Mucosa of descending colon (tissue), 3 donors: Measurements from ENCODE around the gene SEC62. TPM values are rescaled to one million over a fixed set of nuclear protein-coding genes. Genes with fewer than 3 reads are reported as not detected.
A peak's percentile ranks its signal among the peaks of the same experiment; 100 is the strongest.

Experiments
- ATAC-seq: fragments of 200-7000 bp; cut with Tn5 transposase; one replicate; pipeline ENCODE4 v1.9.1; 2020; ENCODE audit warnings: mild to moderate bottlenecking, moderate library complexity
- DNase-seq, 3 donors: peaks; one replicate each; pipeline ENCODE4 v3.0.0-alpha.2; 2020
- H3K36me3 ChIP-seq: fragments of 200-600 bp; one replicate; pipeline ENCODE4 v1.8.0; 2021; ENCODE audit warnings: low read depth, mild to moderate bottlenecking
- H3K4me1 ChIP-seq: fragments of 200-600 bp; one replicate; pipeline ENCODE4 v1.8.0; 2021; ENCODE audit warnings: low read depth, mild to moderate bottlenecking
- H3K4me3 ChIP-seq: fragments of 200-600 bp; one replicate; pipeline ENCODE4 v1.8.0; 2021; ENCODE audit warnings: mild to moderate bottlenecking
- H3K9me3 ChIP-seq: fragments of 200-600 bp; one replicate; pipeline ENCODE4 v1.8.0; 2021; ENCODE audit warnings: mild to moderate bottlenecking
- intact Hi-C, 2 donors: fragments of 100-400 bp; cut with DNase I in 1 of 2; cut with micrococcal nuclease in 1 of 2; formaldehyde crosslinking; loops; one replicate each; pipeline versions ENCODE4 v1.11.0 to v1.11.1; 2022; cut with DNase I, micrococcal nuclease
- total RNA-seq, 3 donors: library from RNA; stranded (reverse); fragmentation: NEBNext Ultra II Directional in 2 of 3; extraction: Animal tissue kit (Norgen Biotek cat#: 25700) in 2 of 3; gene quantifications; one replicate each; pipeline versions ENCODE4 v1.2.1 to v1.2.4, GENCODE V29; 2021 to 2023
- TF ChIP-seq, protein P1 (sequence below): fragments of 200-600 bp; IDR thresholded peaks from one replicate; pipeline ENCODE4 v1.8.0; 2022; ENCODE audit warnings: antibody characterized with exemption, mild to moderate bottlenecking
- donor health status: DM: no; HTN: no; CAD: no; lungs with moderate emphysema.
- donor health status: DM: no; HTN: no; CAD: no.
- donor health status: DM: no; HTN: yes; CAD: no.

Gene SEC62
- total RNA-seq, 3 donors from 2014 or later: 83.2 to 166 (median 85.9) TPM

GRCh38 chr3:170023165-170023564 is 56.6 kb downstream of the SEC62 start:
- TF ChIP-seq, protein P1, sequence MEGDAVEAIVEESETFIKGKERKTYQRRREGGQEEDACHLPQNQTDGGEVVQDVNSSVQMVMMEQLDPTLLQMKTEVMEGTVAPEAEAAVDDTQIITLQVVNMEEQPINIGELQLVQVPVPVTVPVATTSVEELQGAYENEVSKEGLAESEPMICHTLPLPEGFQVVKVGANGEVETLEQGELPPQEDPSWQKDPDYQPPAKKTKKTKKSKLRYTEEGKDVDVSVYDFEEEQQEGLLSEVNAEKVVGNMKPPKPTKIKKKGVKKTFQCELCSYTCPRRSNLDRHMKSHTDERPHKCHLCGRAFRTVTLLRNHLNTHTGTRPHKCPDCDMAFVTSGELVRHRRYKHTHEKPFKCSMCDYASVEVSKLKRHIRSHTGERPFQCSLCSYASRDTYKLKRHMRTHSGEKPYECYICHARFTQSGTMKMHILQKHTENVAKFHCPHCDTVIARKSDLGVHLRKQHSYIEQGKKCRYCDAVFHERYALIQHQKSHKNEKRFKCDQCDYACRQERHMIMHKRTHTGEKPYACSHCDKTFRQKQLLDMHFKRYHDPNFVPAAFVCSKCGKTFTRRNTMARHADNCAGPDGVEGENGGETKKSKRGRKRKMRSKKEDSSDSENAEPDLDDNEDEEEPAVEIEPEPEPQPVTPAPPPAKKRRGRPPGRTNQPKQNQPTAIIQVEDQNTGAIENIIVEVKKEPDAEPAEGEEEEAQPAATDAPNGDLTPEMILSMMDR: no peak
- H3K9me3 ChIP-seq: no peaks in the 10 kb centered on the region
- peak; percentile 96 for ATAC-seq
- no peak for DNase-seq
- intact Hi-C loops: no loop called here
- H3K4me3 ChIP-seq: no peak overlapping the region
- no peaks in the 10 kb centered on the region for H3K36me3 ChIP-seq
- H3K4me1 ChIP-seq: no peaks in the 10 kb centered on the region

DNA sequence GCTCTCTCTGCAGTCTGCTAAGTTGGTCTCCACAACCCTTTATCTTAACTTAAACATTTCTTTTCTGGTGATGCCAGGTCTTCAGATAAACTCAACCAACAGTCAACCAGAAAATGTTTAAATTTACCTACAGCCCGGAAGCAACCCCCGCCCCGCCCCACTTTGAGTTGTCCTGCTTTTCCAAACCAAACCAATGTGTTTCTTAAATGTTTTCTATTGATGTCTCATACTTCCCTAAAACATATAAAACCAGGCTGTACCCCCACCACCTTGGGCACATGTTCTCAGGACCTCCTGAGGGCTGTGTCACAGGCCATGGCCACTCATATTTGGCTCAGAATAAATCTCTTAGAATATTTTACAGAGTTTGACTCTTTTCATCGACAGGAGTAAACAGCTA is 58.0 kb downstream of the SEC62 start:
- H3K36me3 ChIP-seq: no peaks in the 10 kb centered on the region
- ATAC-seq (no peak), DNase-seq (no peak)
- intact Hi-C loops: no loop called here
- no peaks in the 10 kb centered on the region for H3K4me1 ChIP-seq
- H3K9me3 ChIP-seq: no peaks in the 10 kb centered on the region
- TF ChIP-seq, protein P1: no peak
- no peak overlapping the region for H3K4me3 ChIP-seq

DNA sequence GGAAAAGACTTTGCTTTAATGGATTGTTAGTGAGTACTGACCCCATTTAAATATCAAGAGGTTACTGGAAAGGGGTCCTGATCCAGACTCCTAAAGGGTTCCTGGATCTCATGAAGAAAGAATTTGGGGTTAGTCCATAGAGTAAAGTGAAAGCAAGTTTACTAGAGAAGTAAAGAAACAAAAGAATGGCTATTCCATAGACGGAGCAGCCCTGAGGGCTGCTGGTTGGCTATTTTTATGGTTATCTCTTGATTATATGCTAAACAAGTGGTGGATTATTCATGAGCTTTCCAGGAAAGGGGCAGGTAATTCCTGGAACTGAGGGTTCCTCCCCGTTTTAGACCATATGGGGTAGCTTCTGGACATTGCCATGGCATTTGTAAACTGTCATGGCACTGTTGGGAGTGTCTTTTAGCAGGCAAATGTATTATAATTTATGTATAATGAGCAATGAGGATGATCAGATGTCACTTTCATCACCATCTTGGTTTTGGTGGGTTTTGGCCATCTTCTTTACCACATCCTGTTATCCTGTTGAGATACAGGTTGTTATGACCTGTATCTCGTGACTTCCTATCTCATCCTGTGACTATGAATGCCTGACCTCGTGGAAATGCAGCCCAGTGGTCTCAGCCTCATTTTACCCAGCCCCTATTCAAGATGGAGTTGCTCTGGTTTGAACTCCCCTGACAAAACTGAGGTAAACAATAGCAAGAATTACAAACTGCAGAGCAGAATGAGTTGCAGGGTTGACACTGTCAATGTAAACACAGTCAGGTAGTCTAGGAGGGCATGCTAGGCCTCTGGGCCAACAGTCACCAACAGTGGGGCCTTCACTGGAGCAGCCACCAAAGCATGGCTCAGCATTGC is 60.9 kb downstream of the SEC62 start:
- no peak for DNase-seq
- TF ChIP-seq, protein P1: no peak
- no peaks in the 10 kb centered on the region for H3K4me1 ChIP-seq
- intact Hi-C loops: no loop called here
- no peaks in the 10 kb centered on the region for H3K36me3 ChIP-seq
- ATAC-seq: no peak
- no peak overlapping the region for H3K4me3 ChIP-seq
- H3K9me3 ChIP-seq: no peaks in the 10 kb centered on the region

DNA sequence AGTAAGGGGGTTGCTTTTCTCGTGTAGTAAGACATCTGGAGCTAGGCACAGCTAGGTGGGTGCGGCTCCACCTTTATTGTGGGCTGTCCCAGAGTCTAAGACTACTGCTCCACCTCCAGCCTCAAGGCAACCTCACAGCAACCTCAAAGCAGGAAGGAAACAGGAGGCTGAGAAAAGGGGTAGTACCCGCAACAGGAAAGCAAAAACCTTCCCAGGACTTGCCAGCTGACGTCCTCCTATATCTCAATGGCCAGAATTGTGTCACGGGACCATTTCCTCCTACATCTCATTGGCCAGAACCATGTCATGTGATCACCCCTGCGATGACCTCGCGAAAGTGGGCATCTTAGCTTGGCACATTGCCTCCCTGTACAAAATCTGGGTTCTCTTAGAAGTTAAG is 66.9 kb downstream of the SEC62 start:
- peaks cover 17% of the 10 kb centered on the region for H3K4me1 ChIP-seq
- no peaks in the 10 kb centered on the region for H3K9me3 ChIP-seq
- intact Hi-C loops: no loop called here
- ATAC-seq (peak; percentile 54), DNase-seq (peak; percentile 57 to 69 (median 58))
- TF ChIP-seq, protein P1: no peak
- no peaks in the 10 kb centered on the region for H3K36me3 ChIP-seq
- H3K4me3 ChIP-seq: no peak overlapping the region

DNA sequence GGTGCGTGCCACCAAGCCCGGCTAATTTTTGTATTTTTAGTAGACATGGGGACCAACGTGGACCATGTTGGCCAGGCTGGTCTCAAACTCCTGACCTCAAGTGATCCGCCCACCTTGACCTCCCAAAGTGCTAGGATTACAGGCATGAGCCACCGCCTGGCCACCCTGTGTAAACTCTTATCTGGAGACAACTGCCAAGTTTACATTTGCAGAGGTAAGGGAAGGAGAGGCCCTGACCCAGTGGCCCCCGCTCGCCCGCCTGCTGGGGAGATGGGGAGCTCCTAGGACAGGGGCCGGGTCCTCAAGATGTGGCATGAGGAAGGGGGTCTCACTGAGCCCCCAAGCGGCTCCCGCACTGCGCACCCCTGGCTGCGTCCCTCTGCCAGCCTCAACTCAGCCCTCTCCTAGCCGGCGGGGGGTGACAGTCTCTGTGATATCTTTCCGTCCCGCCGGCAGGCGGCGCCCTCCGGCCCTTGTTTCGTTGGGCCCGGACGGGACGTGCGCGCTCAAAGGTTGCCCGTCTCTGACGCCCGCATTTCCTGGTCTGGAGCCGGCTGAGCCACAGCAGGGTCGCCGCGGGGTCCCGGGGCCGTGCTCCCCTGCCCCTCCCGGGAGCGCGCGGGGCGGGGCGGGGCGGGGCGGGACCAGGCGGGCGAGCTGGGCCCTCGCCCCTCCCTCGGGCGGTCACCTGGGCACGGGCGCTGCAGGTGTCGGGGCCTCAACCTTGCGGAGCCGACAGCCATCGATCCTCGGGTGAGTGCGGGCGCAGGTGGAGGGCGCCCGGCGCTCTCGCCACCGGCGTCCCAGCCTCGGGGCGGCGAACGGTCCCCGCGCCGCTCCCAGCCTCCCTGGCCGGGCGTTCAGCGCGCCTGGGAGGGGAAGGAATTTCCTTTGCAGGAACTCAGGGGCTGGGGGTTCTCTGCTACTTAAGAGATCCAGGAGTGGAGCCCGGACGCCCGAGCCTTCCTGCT is 71.1 kb downstream of the SEC62 start, which contains the start of gene GPR160:
GPR160 (plus strand) TSS at position 533 of the 971 bp plus-strand sequence. CDS start 45,978 bp downstream, outside the sequence.
- no peaks in the 10 kb centered on the region for H3K9me3 ChIP-seq
- TF ChIP-seq, protein P1: peak; percentile 49
- peak within 1 kb of the TSS; percentile 50 for H3K4me3 ChIP-seq
- H3K4me1 ChIP-seq: peaks cover 22% of the 10 kb centered on the region
- peak; percentile 90 for ATAC-seq
- peak; percentile 94 to 96 (median 95) for DNase-seq
- no peaks in the 10 kb centered on the region for H3K36me3 ChIP-seq
- intact Hi-C loops: no loop called here
